Activated CD8-positive, alpha-beta memory T cell treated with anti-CD3 and anti-CD28 coated beads, Interleukin-2, amount 50 U/mL, for 1 hour (primary cell): ENCODE results near the gene SPX.
A peak's percentile ranks its signal among the peaks of the same experiment; 100 is the strongest.

Source experiments
- DNase-seq: peaks from one replicate; pipeline ENCODE4 v3.0.0-alpha.2; 2020; ENCODE audit errors: extremely low read depth

Gene SPX, protein sequence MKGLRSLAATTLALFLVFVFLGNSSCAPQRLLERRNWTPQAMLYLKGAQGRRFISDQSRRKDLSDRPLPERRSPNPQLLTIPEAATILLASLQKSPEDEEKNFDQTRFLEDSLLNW

DNA sequence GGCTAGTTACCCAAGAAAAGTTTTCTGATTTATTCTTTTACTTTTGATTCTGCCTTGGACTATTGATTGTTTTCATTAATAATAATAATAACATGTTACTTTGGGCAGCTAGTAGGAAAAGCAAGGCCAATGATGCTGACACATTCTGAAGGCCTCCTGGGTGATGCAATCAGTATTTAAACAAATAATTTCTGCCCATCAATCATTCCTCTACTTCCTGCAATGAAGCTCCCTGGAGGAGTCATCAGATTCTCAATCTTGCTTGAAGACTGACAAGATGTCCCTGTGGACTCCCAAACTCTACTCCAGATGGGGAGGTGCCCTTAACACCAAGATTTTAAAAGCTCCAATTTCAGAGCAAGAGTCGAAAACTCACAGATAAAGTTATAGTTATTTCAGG lies at the start of gene SPX:
Gene SPX (plus strand): TSS at position 244 of the 400 bp plus-strand sequence. CDS start 177 bp downstream, outside the sequence.
- no peak for DNase-seq

DNA sequence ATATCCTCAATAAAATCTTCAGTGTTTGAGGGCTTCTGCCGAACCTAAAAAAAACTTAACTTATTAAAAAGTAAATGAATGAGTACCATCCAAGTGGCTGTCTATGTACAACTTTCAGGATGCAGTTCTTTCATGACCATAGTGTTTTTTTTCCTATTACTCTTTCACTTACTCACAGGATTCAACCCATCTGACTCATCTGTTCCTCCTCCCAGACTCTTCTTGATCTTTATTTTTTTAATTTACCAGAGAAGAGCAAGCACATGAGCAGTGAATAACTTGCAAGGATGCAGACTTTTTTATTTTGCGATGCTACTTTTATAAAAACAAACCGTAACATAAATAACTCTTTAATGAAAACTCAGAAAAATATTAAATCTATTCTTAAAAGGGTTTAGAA lies 49.1 kb upstream of the SPX start:
- no peak for DNase-seq

DNA sequence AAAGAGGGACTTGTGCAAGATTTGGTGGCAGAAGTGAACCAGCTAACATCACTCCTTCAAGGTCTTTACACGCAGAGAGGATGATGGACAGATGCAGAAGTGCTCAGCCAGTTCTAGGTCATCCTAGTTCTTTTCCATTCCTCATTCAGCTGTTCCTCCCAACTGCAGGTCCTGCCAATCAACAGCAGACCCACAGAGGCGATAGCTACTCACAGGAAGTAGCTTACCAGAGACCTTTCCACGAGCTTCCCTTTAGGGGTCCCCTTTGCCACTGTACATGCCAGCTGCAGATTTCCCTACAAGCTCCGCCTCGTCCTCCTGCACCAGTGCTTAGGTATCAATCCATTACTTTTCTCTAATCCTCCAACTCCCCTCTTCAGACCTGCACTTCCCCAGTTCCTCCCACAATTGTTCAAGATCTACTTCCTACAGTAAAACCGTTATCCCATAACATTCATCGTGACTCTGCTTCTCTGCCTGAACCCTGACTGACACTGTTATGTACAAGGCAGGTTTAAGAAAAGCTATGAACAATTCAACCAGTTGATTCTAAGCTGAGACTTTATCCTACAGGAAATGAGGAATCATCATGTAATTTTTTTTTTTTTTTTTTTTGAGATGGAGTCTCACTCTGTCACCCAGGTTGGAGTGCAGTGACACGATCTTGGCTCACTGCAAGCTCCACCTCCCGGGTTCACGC lies 47.2 kb upstream of the SPX start:
- no peak for DNase-seq

DNA sequence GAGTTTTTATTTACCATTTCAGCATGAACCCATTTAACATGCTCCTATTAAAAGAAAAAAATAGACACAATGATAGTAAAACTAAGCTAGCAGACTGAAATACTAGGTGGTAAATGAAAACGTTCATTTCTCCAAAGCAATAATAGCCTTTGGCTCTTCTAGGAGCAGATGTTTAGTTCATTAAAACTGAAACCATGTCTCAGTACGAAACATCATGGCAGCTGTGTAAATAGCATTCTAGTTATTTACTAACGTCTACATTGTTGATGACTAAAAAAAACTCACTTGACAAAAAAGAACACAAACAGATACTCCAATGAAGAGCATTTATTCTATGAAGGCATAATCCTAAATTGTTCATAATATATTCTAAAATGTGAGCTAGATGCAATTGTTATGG lies 42.6 kb upstream of the SPX start:
- DNase-seq: no peak

- DNase-seq: no peak
These were observed 40.1 kb upstream of the SPX start for GRCh38 chr12:21485998-21486397.

GRCh38 chr12:21499765-21500164 lies 26.3 kb upstream of the SPX start:
- DNase-seq: no peak

DNA sequence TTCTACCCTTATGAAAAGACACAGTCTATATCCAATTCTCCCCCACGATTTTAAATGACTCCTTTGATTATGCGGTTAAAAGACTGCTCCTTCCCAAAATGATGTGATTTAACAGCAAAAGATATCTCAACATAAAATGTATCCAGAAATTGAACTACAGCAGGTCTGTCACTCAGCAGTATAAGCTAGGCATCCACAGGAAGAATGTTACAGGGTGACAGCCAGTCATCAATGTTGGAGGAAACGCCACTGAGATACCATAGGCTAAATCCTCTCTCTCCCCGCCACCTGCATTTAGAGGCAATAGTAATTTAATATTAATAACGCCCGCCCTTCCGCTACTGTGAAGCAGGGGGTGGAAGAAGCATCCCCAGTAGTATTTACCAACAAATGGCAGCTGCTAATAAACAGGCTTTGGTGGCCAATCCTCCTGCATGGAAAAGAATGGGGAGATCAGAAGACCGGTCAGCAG lies 25.3 kb upstream of the SPX start:
- DNase-seq: no peak

GRCh38 chr12:21501258-21502163 lies 24.6 kb upstream of the SPX start, which contains the start of the genes GOLT1B and RECQL:
Gene GOLT1B (plus strand): TSS chr12:21501789. CDS start chr12:21501924, 135 bp downstream.
Gene RECQL (minus strand): TSS chr12:21501635. CDS start chr12:21499570, 2,065 bp downstream.
- peak; percentile 83 for DNase-seq

- DNase-seq: peak; percentile 5
These were observed 24.0 kb upstream of the SPX start for GRCh38 chr12:21502164-21502496.

GRCh38 chr12:21502872-21503271 lies 23.2 kb upstream of the SPX start:
- DNase-seq: no peak

- no peak for DNase-seq
These were observed 20.2 kb upstream of the SPX start for GRCh38 chr12:21505888-21506287.

DNA sequence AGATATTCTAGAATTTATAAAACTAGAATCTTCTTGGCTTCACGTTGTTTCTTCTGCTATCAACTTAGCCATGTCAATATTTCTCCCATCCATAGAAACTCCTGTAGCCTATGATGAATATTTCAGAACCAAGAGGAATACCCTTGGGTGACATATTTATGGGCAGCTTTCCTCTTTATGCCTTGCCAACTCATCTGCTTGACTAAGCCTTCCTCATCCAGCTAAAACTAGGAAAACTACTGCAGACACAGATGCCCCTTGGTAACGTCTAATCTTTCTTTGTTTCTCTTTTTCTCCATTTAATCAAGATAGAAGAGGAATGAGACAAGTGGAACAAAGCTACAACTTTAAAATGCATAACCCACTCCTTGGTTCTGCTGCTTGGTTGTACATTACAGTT lies 18.2 kb upstream of the SPX start:
- DNase-seq: no peak

- DNase-seq: no peak
These were observed 16.3 kb upstream of the SPX start for GRCh38 chr12:21509768-21510167.

DNA sequence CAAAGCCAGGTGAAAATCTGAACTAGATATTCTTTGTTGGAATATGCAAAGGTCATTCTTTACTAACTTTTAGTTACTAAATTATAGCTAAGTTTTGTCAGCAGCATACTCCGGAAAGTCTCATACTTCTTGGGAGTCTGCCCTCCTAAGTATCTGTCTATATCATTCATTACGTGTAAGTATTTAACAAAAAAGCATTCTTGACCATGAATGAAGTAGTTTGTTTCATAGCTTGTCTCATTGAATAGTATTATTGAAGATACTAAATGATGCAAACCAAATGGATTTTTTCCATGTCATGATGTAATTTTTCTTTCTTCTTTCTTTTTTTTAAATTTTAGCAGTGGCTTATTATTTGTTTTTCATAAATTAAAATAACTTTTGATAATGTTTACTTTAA lies 9.8 kb upstream of the SPX start:
- DNase-seq: no peak

- DNase-seq: no peak
These were observed 7.6 kb upstream of the SPX start for GRCh38 chr12:21518451-21518850.

DNA sequence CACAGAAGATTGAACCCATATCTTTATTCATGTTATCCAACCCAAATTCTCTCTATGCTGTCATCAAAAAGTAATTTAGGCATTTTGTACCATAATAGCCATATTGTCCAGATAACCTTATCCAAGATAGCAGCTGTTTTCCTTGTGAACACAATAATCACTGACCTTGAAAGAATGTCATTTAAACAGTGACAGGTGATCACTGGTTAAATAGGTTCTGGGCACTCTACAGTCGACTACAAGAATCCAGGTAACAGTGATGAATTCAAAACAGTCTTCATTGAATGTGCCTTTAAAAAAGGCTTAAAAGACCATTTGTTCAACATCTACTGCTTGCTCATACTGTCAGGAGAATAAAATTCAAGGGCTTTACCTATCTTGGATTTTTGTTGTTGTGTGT lies 4.6 kb upstream of the SPX start:
- no peak for DNase-seq

DNA sequence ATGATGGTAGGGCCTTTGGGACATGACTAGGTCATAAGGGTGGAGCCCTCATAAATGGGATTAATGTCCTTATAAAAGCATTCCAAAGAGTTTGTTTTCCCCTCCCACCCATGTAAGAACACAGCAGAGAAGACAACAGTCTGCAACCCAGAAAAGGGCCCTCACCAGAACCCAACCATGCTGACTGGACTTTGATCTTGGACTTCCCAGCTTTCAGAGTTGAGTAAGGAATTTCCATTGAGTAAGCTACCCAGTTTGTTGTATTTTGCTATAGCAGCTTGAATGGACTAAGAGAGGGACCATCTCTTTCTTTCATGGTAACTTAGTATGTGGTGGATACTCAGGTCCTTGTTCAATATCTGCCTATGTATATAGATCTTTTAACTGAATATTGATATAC lies 2.9 kb upstream of the SPX start:
- no peak for DNase-seq

DNA sequence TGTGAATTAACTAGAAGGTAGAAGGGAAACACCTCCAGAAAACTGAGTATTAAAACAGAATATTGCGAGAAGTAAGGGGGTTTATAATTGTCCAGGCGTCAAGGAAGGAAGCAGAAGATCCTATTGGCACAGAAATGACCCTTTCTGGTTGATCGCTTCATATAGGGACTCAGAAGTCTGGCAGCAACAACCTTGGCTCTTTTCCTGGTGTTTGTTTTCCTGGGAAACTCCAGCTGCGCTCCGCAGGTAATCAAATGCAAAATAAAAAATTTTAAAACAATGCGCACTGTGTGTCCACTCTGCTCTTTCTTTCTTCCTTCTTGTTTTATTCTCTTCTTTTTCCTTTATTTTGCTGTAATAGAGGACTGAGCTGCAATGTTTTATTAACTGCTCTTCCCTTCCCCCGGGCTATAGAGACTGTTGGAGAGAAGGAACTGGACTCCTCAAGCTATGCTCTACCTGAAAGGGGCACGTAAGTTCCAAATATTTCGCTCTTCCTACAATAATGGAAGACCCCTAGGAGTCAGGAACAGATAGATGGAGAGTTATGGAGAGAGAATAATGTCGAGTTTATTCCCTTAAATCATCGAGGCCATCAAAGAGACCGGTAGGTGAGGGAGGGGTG lies 737 bp downstream of the SPX start:
- no peak for DNase-seq

DNA sequence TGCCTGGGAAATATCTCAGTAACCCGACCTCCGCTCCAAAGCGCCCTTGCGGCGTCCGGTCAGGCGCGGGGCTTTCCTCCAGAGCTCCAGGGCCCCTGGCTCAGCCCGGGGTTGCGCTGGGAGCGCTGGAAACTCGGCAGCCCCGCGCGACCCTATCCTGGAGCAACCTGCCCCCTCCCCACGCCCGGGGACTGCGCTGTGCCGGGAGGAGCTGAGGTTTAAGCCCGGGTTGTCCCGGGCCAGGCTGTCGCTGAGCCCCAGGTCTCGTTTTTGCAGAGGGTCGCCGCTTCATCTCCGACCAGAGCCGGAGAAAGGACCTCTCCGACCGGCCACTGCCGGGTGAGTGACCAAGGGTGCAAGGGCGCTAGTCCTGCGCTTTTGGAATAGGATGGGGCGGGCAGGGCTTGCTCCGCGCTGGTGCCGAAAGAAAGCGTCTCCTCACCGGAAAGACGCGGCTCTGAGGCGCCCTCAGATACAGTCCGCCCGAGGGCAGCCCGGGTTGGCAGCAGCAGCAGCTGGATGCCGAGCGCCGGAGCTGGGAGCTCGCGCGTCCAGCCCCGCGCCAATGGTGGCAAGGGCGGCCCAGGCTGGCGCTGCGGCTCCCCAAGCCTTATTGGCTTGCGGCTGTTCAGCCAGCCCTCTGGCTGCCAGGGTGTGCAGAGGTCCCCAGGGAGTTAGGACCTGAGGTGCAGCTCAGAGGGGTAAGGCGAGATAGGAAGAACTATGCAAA lies 1.5 kb downstream of the SPX start:
- peak; percentile 8 for DNase-seq

GRCh38 chr12:21528953-21529352 lies 2.9 kb downstream of the SPX start:
- DNase-seq: no peak

DNA sequence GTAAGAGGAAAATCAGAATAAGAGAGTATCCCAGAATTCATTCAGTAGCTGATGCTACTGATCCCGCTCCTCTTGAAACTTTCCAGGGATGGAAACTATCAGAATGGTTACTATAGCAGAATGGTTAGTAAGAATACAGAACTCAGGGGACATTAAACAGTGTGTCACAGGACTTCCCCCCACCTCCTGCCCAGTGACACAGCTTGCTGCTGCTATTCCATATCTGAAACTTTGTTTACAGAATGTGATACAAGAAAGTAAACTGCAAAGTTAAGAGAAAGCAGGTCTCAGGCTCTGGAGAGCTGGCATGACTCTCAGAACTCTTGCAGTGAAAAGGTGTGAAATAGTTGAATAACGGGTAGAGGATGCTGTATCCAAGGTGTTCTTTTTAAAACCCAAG lies 3.4 kb downstream of the SPX start:
- no peak for DNase-seq
